ENCODE results near the gene PTPRN2.
"Not testable (repeated sequence)": the region's sequence is repeated elsewhere in the genome, so short reads cannot be mapped to it uniquely, and the experiment has no call there.

Gene PTPRN2

GRCh38 chr7:157862731-157863130 is 724.9 kb downstream of the PTPRN2 start:
- no peak for DNase-seq

- DNase-seq, result no peak
These were observed 726.1 kb downstream of the PTPRN2 start for GRCh38 chr7:157861551-157861950.

GRCh38 chr7:157861031-157861491 is 726.6 kb downstream of the PTPRN2 start:
- no peak for DNase-seq

GRCh38 chr7:157860406-157860805 is 727.2 kb downstream of the PTPRN2 start:
- no peak for DNase-seq

- DNase-seq, result no peak
These were observed 727.7 kb downstream of the PTPRN2 start for GRCh38 chr7:157859915-157860314.

- no peak for DNase-seq
These were observed 730.0 kb downstream of the PTPRN2 start for GRCh38 chr7:157857578-157858075.

- DNase-seq, result no peak
These were observed 730.6 kb downstream of the PTPRN2 start for GRCh38 chr7:157856873-157857577.

- no peak for DNase-seq
These were observed 732.0 kb downstream of the PTPRN2 start for GRCh38 chr7:157855452-157856213.

GRCh38 chr7:157855016-157855415 is 732.6 kb downstream of the PTPRN2 start:
- no peak for DNase-seq

- DNase-seq, result no peak
These were observed 733.3 kb downstream of the PTPRN2 start for GRCh38 chr7:157854066-157854891.

- no peak for DNase-seq
These were observed 733.9 kb downstream of the PTPRN2 start for GRCh38 chr7:157853789-157854065.

- no peak for DNase-seq
These were observed 734.4 kb downstream of the PTPRN2 start for GRCh38 chr7:157853076-157853788.

GRCh38 chr7:157851501-157852067 is 736.0 kb downstream of the PTPRN2 start:
- no peak for DNase-seq

- DNase-seq, result no peak
These were observed 736.9 kb downstream of the PTPRN2 start for GRCh38 chr7:157850481-157851444.

- no peak for DNase-seq
These were observed 737.9 kb downstream of the PTPRN2 start for GRCh38 chr7:157849726-157850125.

- DNase-seq, result no peak
These were observed 738.4 kb downstream of the PTPRN2 start for GRCh38 chr7:157849341-157849596.

GRCh38 chr7:157848508-157849340 is 738.9 kb downstream of the PTPRN2 start:
- no peak for DNase-seq

- not testable (repeated sequence) for DNase-seq
These were observed 739.7 kb downstream of the PTPRN2 start for GRCh38 chr7:157847756-157848487.

GRCh38 chr7:157846746-157847145 is 740.9 kb downstream of the PTPRN2 start:
- DNase-seq, result not testable (repeated sequence)

- DNase-seq, result no peak
These were observed 741.4 kb downstream of the PTPRN2 start for GRCh38 chr7:157846271-157846670.
